SK-N-SH (cell line): Measurements from ENCODE around the gene CDKAL1. TPM values are rescaled to one million over a fixed set of nuclear protein-coding genes. Genes with fewer than 3 reads are reported as not detected.

Experiments used
- CTCF ChIA-PET: fragments of 300-600, 350-600 bp; formaldehyde crosslinking; extraction: SDS; loops from one replicate; lab custom pipeline; 2021; lab: Yijun Ruan, JAX
- POLR2A ChIA-PET: fragments of 350-600 bp; sonication (Branson Sonifier 250); formaldehyde crosslinking; extraction: SDS; loops from one replicate; lab custom pipeline; 2020; ENCODE audit warnings: antibody characterized with exemption, inconsistent platforms; lab: Yijun Ruan, JAX
- DNase-seq: peaks from one replicate; pipeline ENCODE4 v3.0.0; 2012
- H2AFZ ChIP-seq: fragments of 200-600 bp; sonication (generic); 2 replicates; pipeline ENCODE4 v1.8.1; 2016; ENCODE audit warnings: antibody characterized with exemption, mild to moderate bottlenecking, low read depth
- H3F3A ChIP-seq: fragments of 200-600 bp; sonication (generic); replicated peaks from 2 replicates; pipeline ENCODE3; 2016; ENCODE audit warnings: antibody characterized with exemption, mild to moderate bottlenecking; ENCODE audit not compliant: insufficient read depth
- H3K27ac ChIP-seq, 2 experiments: fragments of 200-500 bp in 1 of 2; fragments of 200-600 bp in 1 of 2; sonication (Bioruptor generic) in 1 of 2; sonication (generic), shearing (Covaris generic) in 1 of 2; 2 replicates each; pipeline versions ENCODE4 v1.5.1 to v1.6.1; 2014 to 2016; ENCODE audit warnings: low read depth in 2 of 2, inconsistent platforms in 1 of 2, low read length in 1 of 2, mild to moderate bottlenecking in 1 of 2, mixed read lengths in 1 of 2
- H3K27me3 ChIP-seq: fragments of 200-600 bp; sonication (generic), shearing (Covaris generic); 2 replicates; pipeline ENCODE4 v1.6.1; 2016; ENCODE audit warnings: mixed run types; ENCODE audit not compliant: insufficient read depth
- H3K36me3 ChIP-seq, 2 experiments: fragments of 200-500 bp in 1 of 2; fragments of 200-600 bp in 1 of 2; sonication (Bioruptor generic) in 1 of 2; sonication (generic) in 1 of 2; replicated peaks in 1 of 2; 2 replicates each; pipeline versions ENCODE3 to v1.5.1; 2014 to 2016; ENCODE audit warnings: low read length in 1 of 2, mild to moderate bottlenecking in 1 of 2; ENCODE audit not compliant: insufficient read depth in 2 of 2, control insufficient read depth in 1 of 2
- H3K4me1 ChIP-seq, 2 experiments: fragments of 200-500 bp in 1 of 2; fragments of 200-600 bp in 1 of 2; sonication (Bioruptor generic) in 1 of 2; sonication (generic), shearing (Covaris generic) in 1 of 2; 2 replicates each; pipeline versions ENCODE4 v1.5.1 to v1.6.1; 2014 to 2016; ENCODE audit warnings: low read depth in 1 of 2, low read length in 1 of 2, mixed run types in 1 of 2; ENCODE audit not compliant: insufficient read depth in 2 of 2, control insufficient read depth in 1 of 2
- H3K4me2 ChIP-seq: fragments of 200-600 bp; sonication (generic), shearing (Covaris generic); 2 replicates; pipeline ENCODE4 v1.6.1; 2017; ENCODE audit warnings: mixed run types
- H3K4me3 ChIP-seq, 2 experiments: fragments of 200-500 bp in 1 of 2; fragments of 200-600 bp in 1 of 2; sonication (Bioruptor generic) in 1 of 2; sonication (generic), shearing (Covaris generic) in 1 of 2; 2 replicates each; pipeline versions ENCODE4 v1.5.1 to v1.8.1; 2014 to 2016; ENCODE audit warnings: low read depth in 2 of 2, inconsistent platforms in 1 of 2, low read length in 1 of 2, mild to moderate bottlenecking in 1 of 2, mixed read lengths in 1 of 2, moderate library complexity in 1 of 2
- H3K79me2 ChIP-seq: fragments of 200-600 bp; sonication (generic); 2 replicates; pipeline ENCODE4 v1.8.1; 2017; ENCODE audit warnings: mild to moderate bottlenecking; ENCODE audit not compliant: insufficient read depth
- H3K9ac ChIP-seq: fragments of 200-600 bp; sonication (generic); 2 replicates; pipeline ENCODE4 v1.6.1; 2017; ENCODE audit warnings: mixed run types
- H3K9me2 ChIP-seq: fragments of 200-600 bp; sonication (generic); 2 replicates; pipeline ENCODE4 v1.6.1; 2017; ENCODE audit warnings: mixed run types
- H3K9me3 ChIP-seq: fragments of 200-600 bp; sonication (generic); 2 replicates; pipeline ENCODE4 v1.6.1; 2017; ENCODE audit warnings: mixed run types, mild to moderate bottlenecking, moderate library complexity
- H4K20me1 ChIP-seq: fragments of 200-600 bp; sonication (generic); 2 replicates; pipeline ENCODE4 v1.6.1; 2017; ENCODE audit warnings: mild to moderate bottlenecking, mixed run types; ENCODE audit not compliant: insufficient read depth
- ELF1 ChIP-seq: IDR thresholded peaks from 2 replicates; pipeline ENCODE4 v1.4.0; 2012
- EP300 ChIP-seq, 2 experiments: IDR thresholded peaks; 2 replicates each; pipeline versions ENCODE4 v1.4.0 to v1.6.1; 2012; ENCODE audit warnings: borderline replicate concordance in 1 of 2, low read depth in 1 of 2, low read length in 1 of 2
- EZH2phosphoT487 ChIP-seq: fragments of 200-600 bp; sonication (generic); IDR thresholded peaks from 2 replicates; pipeline ENCODE4 v1.6.1; 2017; ENCODE audit warnings: low read depth, mixed run types, mild to moderate bottlenecking, antibody characterized with exemption, moderate library complexity, borderline replicate concordance
- FOSL2 ChIP-seq: IDR thresholded peaks from 2 replicates; pipeline ENCODE4 v1.4.0; 2012; ENCODE audit warnings: low read depth, mild to moderate bottlenecking, moderate library complexity, borderline replicate concordance
- FOXM1 ChIP-seq: IDR thresholded peaks from 2 replicates; pipeline ENCODE4 v1.4.0; 2012; ENCODE audit warnings: low read depth, mild to moderate bottlenecking
- GATA2 ChIP-seq: sonication (generic); formaldehyde crosslinking; IDR thresholded peaks from 2 replicates; pipeline ENCODE4 v1.5.0; 2020; ENCODE audit warnings: mild to moderate bottlenecking, missing genetic modification reagents
- MEF2A ChIP-seq: IDR thresholded peaks from 2 replicates; pipeline ENCODE4 v1.4.0; 2012; ENCODE audit warnings: low read depth, borderline replicate concordance
- NRF1 ChIP-seq: IDR thresholded peaks from 2 replicates; pipeline ENCODE4 v1.6.1; 2012; ENCODE audit warnings: low read depth, mild to moderate bottlenecking, low read length
- POLR2AphosphoS5 ChIP-seq: IDR thresholded peaks from 2 replicates; pipeline ENCODE4 v1.6.1; 2012; ENCODE audit warnings: low read depth, low read length
- RCOR1 ChIP-seq: fragments of 150-350 bp; IDR thresholded peaks from 2 replicates; pipeline ENCODE4 v1.6.1; 2017; ENCODE audit warnings: antibody characterized with exemption, low read length
- SIN3A ChIP-seq: IDR thresholded peaks from 2 replicates; pipeline ENCODE4 v1.6.1; 2012; ENCODE audit warnings: low read depth, mild to moderate bottlenecking, low read length, moderate library complexity, borderline replicate concordance
- SMC3 ChIP-seq: IDR thresholded peaks from 2 replicates; pipeline ENCODE4 v1.6.1; 2012; ENCODE audit warnings: low read depth, low read length, improper control_type of control experiment
- TCF12 ChIP-seq: IDR thresholded peaks from 2 replicates; pipeline ENCODE4 v1.4.0; 2012
- TEAD4 ChIP-seq: IDR thresholded peaks from 2 replicates; pipeline ENCODE4 v1.4.0; 2012; ENCODE audit warnings: mild to moderate bottlenecking, borderline replicate concordance; ENCODE audit not compliant: insufficient read depth
- WGBS: methylation state at CpG from one replicate; pipeline ENCODE4 v1.1.6; 2017; ENCODE audit warnings: low lambda C conversion rate; 5-methylcytosine and 5-hydroxymethylcytosine counted together
- polyA plus RNA-seq, 3 experiments: library from polyadenylated mRNA; depleted of rRNA; stranded (reverse); fragments of >200 nt; gene quantifications; 2 replicates each; pipeline ENCODE4 v1.2.3, GENCODE V29; 2012
- TF ChIP-seq, protein P1 (sequence below): IDR thresholded peaks from 2 replicates; pipeline ENCODE4 v1.4.0; 2012; ENCODE audit warnings: low read depth
- TF ChIP-seq, protein P2 (sequence below): IDR thresholded peaks from 2 replicates; pipeline ENCODE4 v1.4.0; 2012; ENCODE audit warnings: low read depth, borderline replicate concordance
- TF ChIP-seq, protein P3 (sequence below): IDR thresholded peaks from 2 replicates; pipeline ENCODE4 v1.4.0; 2012; ENCODE audit warnings: low read depth, borderline replicate concordance

Gene CDKAL1
- polyA plus RNA-seq, 1 of the 3 experiments (the other 2 are of a cell fraction): 2.6 TPM

DNA sequence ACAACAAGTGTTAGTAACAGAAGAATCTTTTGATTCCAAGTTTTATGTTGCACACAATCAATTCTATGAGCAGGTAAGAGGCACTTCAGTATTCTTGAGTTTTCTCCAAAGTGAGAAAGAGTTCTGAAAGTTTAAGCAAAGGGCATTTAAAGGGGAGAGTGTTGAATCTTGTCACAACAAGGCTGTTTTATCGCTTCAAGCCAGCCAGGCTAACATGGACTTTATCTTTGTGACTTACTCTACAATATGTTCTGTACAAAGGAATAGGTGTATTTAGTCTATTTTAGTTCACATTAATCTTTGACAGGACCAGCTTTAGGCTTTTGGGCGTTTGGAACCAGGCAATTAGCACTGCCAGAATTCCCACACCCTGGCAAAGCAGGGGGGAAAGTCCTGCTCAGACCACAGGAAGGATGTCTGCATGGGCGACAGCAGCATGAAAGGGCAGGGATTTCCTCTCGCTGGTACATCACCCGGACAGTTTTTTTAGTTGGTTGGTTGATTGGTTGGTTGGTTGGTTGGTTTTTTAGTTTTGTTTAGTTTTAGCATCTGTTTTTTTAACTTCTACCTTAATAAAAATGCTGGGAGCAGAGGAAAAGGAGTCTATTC lies 663.9 kb downstream of the CDKAL1 start:
- Histone ChIP-seq H3K36me3 (no peaks in the 10 kb centered on the region), H3K79me2 (no peaks in the 10 kb centered on the region), H3F3A (no peaks in the 10 kb centered on the region), H3K27me3 (no peaks in the 10 kb centered on the region), H3K27ac (peak overlapping the region in 1 of 2 experiments; percentile 99; a peak in 2 of 4 replicates), H2AFZ (no peak overlapping the region), H4K20me1 (no peaks in the 10 kb centered on the region), H3K9me2 (no peaks in the 10 kb centered on the region), H3K4me3 (no peak overlapping the region), H3K4me1 (peaks cover 15 to 39% of the 10 kb centered on the region in 2 experiments; a peak in 3 of 4 replicates), H3K9ac (no peak overlapping the region), H3K4me2 (no peak overlapping the region), H3K9me3 (no peaks in the 10 kb centered on the region)
- ChIA-PET CTCF (no interaction called here), POLR2A (interaction anchor here (3.9 to 4.1 kb wide), 2 partner anchors 40 to 390 kb away, joined by 20 to 41 read pairs; no protein-coding TSS in a partner anchor)
- no peak for DNase-seq
- TF ChIP-seq, protein P1, sequence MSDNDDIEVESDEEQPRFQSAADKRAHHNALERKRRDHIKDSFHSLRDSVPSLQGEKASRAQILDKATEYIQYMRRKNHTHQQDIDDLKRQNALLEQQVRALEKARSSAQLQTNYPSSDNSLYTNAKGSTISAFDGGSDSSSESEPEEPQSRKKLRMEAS: no peak
- TF ChIP-seq ELF1 (no peak), FOSL2 (no peak), GATA2 (CRISPR knock-in tag) (no peak), NRF1 (no peak), TCF12 (no peak), SIN3A (no peak), POLR2AphosphoS5 (no peak), EZH2phosphoT487 (no peak)
- TF ChIP-seq, protein P2, sequence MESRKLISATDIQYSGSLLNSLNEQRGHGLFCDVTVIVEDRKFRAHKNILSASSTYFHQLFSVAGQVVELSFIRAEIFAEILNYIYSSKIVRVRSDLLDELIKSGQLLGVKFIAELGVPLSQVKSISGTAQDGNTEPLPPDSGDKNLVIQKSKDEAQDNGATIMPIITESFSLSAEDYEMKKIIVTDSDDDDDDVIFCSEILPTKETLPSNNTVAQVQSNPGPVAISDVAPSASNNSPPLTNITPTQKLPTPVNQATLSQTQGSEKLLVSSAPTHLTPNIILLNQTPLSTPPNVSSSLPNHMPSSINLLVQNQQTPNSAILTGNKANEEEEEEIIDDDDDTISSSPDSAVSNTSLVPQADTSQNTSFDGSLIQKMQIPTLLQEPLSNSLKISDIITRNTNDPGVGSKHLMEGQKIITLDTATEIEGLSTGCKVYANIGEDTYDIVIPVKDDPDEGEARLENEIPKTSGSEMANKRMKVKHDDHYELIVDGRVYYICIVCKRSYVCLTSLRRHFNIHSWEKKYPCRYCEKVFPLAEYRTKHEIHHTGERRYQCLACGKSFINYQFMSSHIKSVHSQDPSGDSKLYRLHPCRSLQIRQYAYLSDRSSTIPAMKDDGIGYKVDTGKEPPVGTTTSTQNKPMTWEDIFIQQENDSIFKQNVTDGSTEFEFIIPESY: no peak
- 87% methylated on average over 5 of the region's 5 CpGs for WGBS

DNA sequence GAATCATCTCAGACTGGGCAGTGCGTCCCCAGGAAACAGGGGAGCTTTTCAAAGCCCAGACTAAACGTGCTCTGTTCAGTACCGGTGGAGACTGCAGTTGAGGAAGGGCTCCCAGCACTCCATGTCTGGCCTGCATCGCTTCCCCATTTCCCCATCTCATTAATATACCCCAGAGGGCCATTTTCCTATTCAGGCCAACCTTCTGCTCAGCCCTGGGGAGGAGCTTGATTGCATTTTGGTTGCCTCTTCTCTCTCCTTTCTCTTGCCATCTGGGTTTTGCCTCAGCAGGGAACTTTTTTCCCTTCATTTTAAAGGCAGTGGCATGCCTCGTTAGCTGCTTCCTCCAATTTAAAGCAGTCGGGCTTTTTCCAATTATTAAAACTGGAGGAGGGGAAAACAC lies 665.0 kb downstream of the CDKAL1 start:
- Histone ChIP-seq H3K4me1 (peaks cover 15 to 39% of the 10 kb centered on the region in 2 experiments; a peak in 3 of 4 replicates), H3K79me2 (no peaks in the 10 kb centered on the region), H3K9me2 (no peaks in the 10 kb centered on the region), H4K20me1 (no peaks in the 10 kb centered on the region), H3K4me2 (no peak overlapping the region), H3K9me3 (no peaks in the 10 kb centered on the region), H3K36me3 (no peaks in the 10 kb centered on the region), H3K27me3 (no peaks in the 10 kb centered on the region), H3K4me3 (no peak overlapping the region), H3K27ac (peak overlapping the region in 1 of 2 experiments; percentile 99; a peak in 2 of 4 replicates), H2AFZ (no peak overlapping the region), H3F3A (no peaks in the 10 kb centered on the region), H3K9ac (no peak overlapping the region)
- ChIA-PET POLR2A (interaction anchor here (1.4 to 4.1 kb wide), 3 partner anchors 41 to 389 kb away, joined by 6 to 41 read pairs (median 20); no protein-coding TSS in a partner anchor), CTCF (interaction anchor here (0.6 to 1.3 kb wide), 3 partner anchors 390 to 802 kb away, joined by 3 to 5 read pairs (median 3); no protein-coding TSS in a partner anchor)
- WGBS: 89% methylated on average over 6 of the region's 6 CpGs
- TF ChIP-seq MEF2A (no peak), EP300 (IDR thresholded peaks at IDR 0.05; ENCODE audit: borderline replicate concordance in 1 of 2, low read depth in 1 of 2, low read length in 1 of 2) (no peak; a peak in 1 of 4 replicates), RCOR1 (no peak), SMC3 (no peak), TEAD4 (no peak), NRF1 (no peak), FOXM1 (no peak), POLR2AphosphoS5 (no peak)
- TF ChIP-seq, protein P3, sequence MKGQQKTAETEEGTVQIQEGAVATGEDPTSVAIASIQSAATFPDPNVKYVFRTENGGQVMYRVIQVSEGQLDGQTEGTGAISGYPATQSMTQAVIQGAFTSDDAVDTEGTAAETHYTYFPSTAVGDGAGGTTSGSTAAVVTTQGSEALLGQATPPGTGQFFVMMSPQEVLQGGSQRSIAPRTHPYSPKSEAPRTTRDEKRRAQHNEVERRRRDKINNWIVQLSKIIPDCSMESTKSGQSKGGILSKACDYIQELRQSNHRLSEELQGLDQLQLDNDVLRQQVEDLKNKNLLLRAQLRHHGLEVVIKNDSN: no peak
- peak; percentile 37 for DNase-seq
